ENCODE results near the gene PACSIN2.
"Not testable (repeated sequence)": the region's sequence is repeated elsewhere in the genome, so short reads cannot be mapped to it uniquely, and the experiment has no call there.

Gene PACSIN2

GRCh38 chr22:42991010-42991651, 23.8 kb downstream of the PACSIN2 start:
- peak; percentile 88 for DNase-seq

GRCh38 chr22:42990131-42990838, 24.7 kb downstream of the PACSIN2 start:
- peak; percentile 84 for DNase-seq

- DNase-seq, result no peak
These were observed 28.8 kb downstream of the PACSIN2 start for GRCh38 chr22:42986115-42986514.

GRCh38 chr22:42985531-42985905, 29.4 kb downstream of the PACSIN2 start:
- DNase-seq, result no peak

- DNase-seq, result no peak
These were observed 30.0 kb downstream of the PACSIN2 start for GRCh38 chr22:42984814-42985530.

GRCh38 chr22:42984397-42984796, 30.6 kb downstream of the PACSIN2 start:
- no peak for DNase-seq

- DNase-seq, result no peak
These were observed 31.5 kb downstream of the PACSIN2 start for GRCh38 chr22:42983470-42983869.

- DNase-seq, result no peak
These were observed 35.3 kb downstream of the PACSIN2 start for GRCh38 chr22:42979606-42980005.

GRCh38 chr22:42978453-42979103, 36.4 kb downstream of the PACSIN2 start:
- no peak for DNase-seq

GRCh38 chr22:42977569-42977968, 37.4 kb downstream of the PACSIN2 start:
- DNase-seq, result no peak

GRCh38 chr22:42976217-42976933, 38.6 kb downstream of the PACSIN2 start:
- no peak for DNase-seq

GRCh38 chr22:42974223-42974622, 40.7 kb downstream of the PACSIN2 start:
- no peak for DNase-seq

GRCh38 chr22:42973536-42973881, 41.4 kb downstream of the PACSIN2 start:
- DNase-seq, result no peak

GRCh38 chr22:42972649-42973535, 42.1 kb downstream of the PACSIN2 start:
- no peak for DNase-seq

GRCh38 chr22:42971473-42971860, 43.5 kb downstream of the PACSIN2 start:
- DNase-seq, result not testable (repeated sequence)

- no peak for DNase-seq
These were observed 44.9 kb downstream of the PACSIN2 start for GRCh38 chr22:42970029-42970428.

GRCh38 chr22:42969348-42969975, 45.5 kb downstream of the PACSIN2 start:
- DNase-seq, result peak; percentile 94

- peak; percentile 22 for DNase-seq
These were observed 47.0 kb downstream of the PACSIN2 start for GRCh38 chr22:42967933-42968332.

GRCh38 chr22:42967005-42967404, 47.9 kb downstream of the PACSIN2 start:
- DNase-seq, result no peak

- no peak for DNase-seq
These were observed 48.5 kb downstream of the PACSIN2 start for GRCh38 chr22:42966497-42966896.

- DNase-seq, result peak; percentile 57
These were observed 49.8 kb downstream of the PACSIN2 start for GRCh38 chr22:42964994-42965699.
